Motor neuron (in vitro differentiated cells): Measurements from ENCODE around the gene LCN10. TPM values are rescaled to one million over a fixed set of nuclear protein-coding genes. Genes with fewer than 3 reads are reported as not detected.

Source experiments
- ATAC-seq, 8 experiments: fragments of 200-7000 bp; cut with Tn5 transposase; replicated peaks in 6 of 8; 2 replicates each; pipeline ENCODE4 v1.8.0; 2021; ENCODE audit warnings: mild to moderate bottlenecking in 8 of 8, moderate library complexity in 8 of 8
- H3K27ac ChIP-seq, 2 donors: fragments of 250-450 bp; sonication (Bioruptor Pico); 2 replicates each; pipeline ENCODE4 v1.9.0; 2021; ENCODE audit warnings: antibody characterized with exemption in 2 of 2, mild to moderate bottlenecking in 2 of 2, moderate library complexity in 1 of 2
- H3K4me1 ChIP-seq, 2 donors: fragments of 250-450 bp; sonication (Bioruptor Pico); replicated peaks in 1 of 2; 2 replicates each; pipeline ENCODE4 v1.6.1; 2021; ENCODE audit warnings: antibody characterized with exemption in 2 of 2, mild to moderate bottlenecking in 2 of 2, moderate library complexity in 1 of 2
- H3K4me3 ChIP-seq, 5 donors: fragments of 250-450 bp; sonication (Bioruptor Pico); 2 replicates each; pipeline ENCODE4 v1.9.0; 2021; ENCODE audit warnings: antibody characterized with exemption in 5 of 5, mild to moderate bottlenecking in 5 of 5, moderate library complexity in 4 of 5
- WGBS, 10 experiments: fragments of 450-650 bp; shearing (Covaris generic); methylation state at CpG; one replicate each; pipeline ENCODE4 v1.0.0; 2022; 5-methylcytosine and 5-hydroxymethylcytosine counted together
- in situ Hi-C, 9 experiments: fragments of 400-800 bp; cut with MboI; loops; one replicate each; pipeline ENCODE4 v1.15.0; 2021; ENCODE audit warnings: low sequenced_read_pairs in 9 of 9, low pct_unique_long_range_greater_than_20kb in 2 of 9; ENCODE audit not compliant: unreplicated experiment in 9 of 9
- total RNA-seq, 8 experiments: library from RNA; unstranded; fragments of 300-600 nt; gene quantifications; 2 replicates each; pipeline versions ENCODE4 v1.2.3 to v1.2.4, GENCODE V29; 2022

Gene LCN10
- total RNA-seq, 8 experiments from 2014 or later: 0.05 to 1.7 (median 0.38) TPM

DNA sequence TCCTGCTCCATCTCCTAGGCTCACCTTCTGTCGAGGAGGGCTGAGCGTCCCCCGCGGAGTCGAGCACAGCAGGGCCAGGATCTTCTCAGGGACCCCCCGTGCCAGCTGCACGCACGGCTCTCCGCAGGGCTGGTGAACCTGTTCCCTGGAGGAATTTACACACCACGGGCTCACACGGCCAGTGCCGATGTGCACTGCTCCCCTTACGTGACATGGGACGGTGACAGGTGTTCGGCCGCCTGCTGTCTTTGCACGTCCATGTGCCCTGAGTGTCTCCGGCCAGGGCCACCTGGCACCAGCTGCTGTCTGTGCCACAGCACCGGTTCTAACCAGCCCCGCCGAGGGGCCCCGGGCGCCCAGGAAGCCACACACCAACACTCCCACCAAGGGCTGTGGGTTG lies 46.8 kb downstream of the LCN10 start:
- peaks cover 15 to 49% of the 10 kb centered on the region in 2 donors for H3K4me1 ChIP-seq
- peak in 2 of 8 experiments; percentile 0 for ATAC-seq
- in situ Hi-C loops: no loop called here
- 87% methylated on average over 3 of the region's 23 CpGs; no CpG with 5 or more reads in 9 of the 10 experiments for WGBS, 10 experiments
- no peak overlapping the region for H3K4me3 ChIP-seq
- H3K27ac ChIP-seq: no peak overlapping the region

DNA sequence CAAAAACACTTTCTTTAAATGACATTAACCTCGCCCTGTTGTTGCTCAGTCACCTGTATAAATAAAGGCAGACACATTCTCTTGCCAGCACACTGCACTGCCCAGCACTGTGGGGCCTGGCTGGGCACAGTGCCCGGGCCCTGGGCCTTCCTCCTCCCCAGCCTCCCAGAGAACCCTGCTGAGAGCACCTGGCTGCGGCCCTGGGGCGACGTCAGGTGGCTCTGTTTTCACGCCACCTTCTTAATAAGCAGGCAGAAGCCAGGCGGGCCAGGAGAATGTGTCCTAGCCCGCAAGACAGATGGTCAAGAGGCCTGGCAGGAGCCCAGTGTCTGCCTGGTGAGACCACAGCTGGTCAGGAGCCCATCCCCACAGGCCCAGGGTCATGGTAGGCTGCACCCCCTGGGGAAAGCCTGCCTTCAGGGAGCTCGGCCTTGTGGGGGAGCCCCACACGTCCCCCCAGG lies 47.3 kb downstream of the LCN10 start:
- no peak overlapping the region for H3K27ac ChIP-seq
- peak in 1 of 8 experiments; percentile 21 for ATAC-seq
- H3K4me3 ChIP-seq: no peak overlapping the region
- H3K4me1 ChIP-seq: peaks cover 15 to 47% of the 10 kb centered on the region in 2 donors
- in situ Hi-C loops: no loop called here
- 33 to 100% (median 88%) methylated on average over 1 to 8 of the region's 10 CpGs; no CpG with 5 or more reads in 5 of the 10 experiments for WGBS, 10 experiments

DNA sequence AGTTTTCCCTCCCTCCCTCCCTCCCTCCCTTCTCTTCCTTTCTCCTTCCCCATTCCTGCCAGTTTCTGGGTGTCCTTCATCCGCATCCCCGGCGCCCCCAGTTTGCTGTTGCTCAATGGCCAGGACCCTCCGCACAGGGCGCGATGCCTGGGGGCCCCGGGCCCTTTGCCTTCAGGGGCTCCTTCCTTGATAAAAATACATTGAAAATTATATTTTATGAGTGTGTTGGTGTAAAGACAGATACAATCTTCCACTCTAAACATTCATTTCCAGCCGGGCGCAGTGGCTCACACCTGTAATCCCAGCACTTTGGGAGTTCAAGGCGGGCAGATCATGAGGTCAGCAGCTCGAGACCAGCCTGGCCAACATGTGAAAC lies 47.9 kb downstream of the LCN10 start:
- Histone ChIP-seq H3K4me3 (no peak overlapping the region), H3K27ac (no peak overlapping the region), H3K4me1 (peaks cover 15 to 47% of the 10 kb centered on the region in 2 donors)
- 50 to 100% (median 85%) methylated on average over 1 to 4 of the region's 11 CpGs; no CpG with 5 or more reads in 5 of the 10 experiments for WGBS, 10 experiments
- in situ Hi-C loops: no loop called here
- no peak for ATAC-seq

DNA sequence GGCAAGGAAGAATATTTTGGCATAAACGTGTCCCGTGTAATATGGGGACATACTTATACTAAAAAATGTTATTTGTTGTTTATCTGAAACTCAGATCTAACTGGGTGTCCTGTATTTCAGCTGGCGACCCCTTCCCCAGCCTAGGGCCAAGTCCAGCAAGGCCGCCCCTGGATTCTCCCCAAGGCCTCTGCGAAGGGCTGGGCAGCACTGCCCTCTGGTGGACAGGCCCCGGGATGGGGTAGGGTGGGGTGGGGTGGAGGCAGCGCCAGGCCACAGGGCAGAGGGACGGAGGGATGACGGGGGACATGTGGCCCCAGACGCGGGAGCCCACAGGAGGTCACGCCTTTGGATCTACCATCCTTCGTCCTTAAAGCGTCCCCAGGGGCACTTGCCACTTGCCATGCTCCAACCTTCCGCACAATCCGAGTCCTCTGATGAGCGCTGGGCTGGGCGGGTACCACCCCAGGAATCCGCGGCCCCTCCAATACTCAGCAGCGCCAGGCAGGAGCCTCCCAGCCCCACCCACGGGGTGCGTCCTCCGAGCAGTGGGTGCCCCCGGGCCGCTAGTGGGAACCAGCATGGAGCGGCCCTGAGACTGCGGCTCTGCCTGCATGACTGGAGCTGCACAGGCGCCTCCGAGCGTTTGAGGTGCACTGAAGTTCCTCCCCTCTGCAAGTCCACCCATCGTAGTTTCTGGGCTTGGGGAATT lies 48.4 kb downstream of the LCN10 start:
- WGBS, 10 experiments: 18 to 40% (median 30%) methylated on average over 1 to 8 of the region's 32 CpGs; no CpG with 5 or more reads in 6 of the 10 experiments
- H3K27ac ChIP-seq: no peak overlapping the region
- ATAC-seq: peak; percentile 46 to 92 (median 56)
- in situ Hi-C loops: no loop called here
- H3K4me1 ChIP-seq: peaks cover 15 to 47% of the 10 kb centered on the region in 2 donors
- H3K4me3 ChIP-seq: no peak overlapping the region

DNA sequence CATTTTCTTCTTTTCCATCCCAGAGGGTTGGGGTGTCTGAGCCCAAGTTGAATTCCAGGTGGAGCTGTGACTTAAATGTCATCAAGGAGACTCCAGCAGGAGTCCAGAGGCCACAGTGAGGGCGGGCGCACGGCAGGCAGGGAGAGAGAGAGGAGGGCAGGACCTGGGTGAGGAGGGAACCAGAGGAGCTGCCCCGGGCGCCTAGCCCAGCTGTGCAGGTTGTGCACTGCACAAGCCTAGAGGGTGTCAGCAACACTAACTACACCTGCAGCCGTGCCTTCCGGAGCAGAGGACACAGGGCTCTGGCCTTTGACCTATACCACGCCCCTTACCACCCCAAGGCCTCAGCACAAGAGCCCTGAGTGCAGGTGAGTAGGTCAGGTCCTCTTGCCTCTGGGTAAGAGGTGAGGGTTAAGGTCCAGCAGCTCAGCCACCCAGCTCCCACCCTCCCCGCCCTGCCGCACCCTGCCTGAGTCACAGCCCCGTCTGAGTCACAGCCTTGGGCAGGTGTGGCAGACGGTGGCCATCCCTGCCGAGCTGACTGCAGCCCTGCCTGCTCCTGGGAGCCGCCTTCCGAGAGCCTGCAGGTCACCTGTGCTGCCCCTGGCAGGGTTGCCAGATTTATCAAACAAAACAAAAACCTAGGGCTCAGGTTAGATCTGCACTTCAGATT lies 49.1 kb downstream of the LCN10 start:
- peak; percentile 6 to 76 (median 48) for ATAC-seq
- in situ Hi-C loops: no loop called here

DNA sequence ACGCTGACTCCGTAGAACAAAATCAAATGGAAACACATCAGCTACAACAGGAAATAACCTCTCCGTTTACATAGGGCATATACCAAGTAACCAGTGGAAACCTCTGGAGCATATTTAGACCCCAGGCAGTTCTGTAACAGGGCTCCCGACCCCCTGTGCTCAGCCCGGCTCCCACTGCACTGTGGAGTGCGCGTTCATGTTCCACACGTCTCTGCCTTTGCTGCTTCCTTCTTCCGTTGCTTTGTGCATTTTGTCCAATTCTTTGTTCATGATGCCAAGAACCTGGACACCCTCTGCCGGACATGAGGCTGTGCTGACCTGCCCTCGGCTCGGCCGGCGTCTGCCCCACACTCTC lies 49.6 kb downstream of the LCN10 start:
- no peak for ATAC-seq
- Histone ChIP-seq H3K4me1 (peaks cover 15 to 42% of the 10 kb centered on the region in 2 donors), H3K27ac (no peak overlapping the region), H3K4me3 (no peak overlapping the region)
- WGBS, 10 experiments: 85 to 100% (median 93%) methylated on average over 1 to 9 of the region's 14 CpGs; no CpG with 5 or more reads in 6 of the 10 experiments
- in situ Hi-C loops: no loop called here

More for the DNA sequence above, 49.1 kb downstream of the LCN10 start:
- H3K4me1 ChIP-seq: peaks cover 15 to 46% of the 10 kb centered on the region in 2 donors
- H3K27ac ChIP-seq: no peak overlapping the region
- WGBS, 10 experiments: 20 to 80% (median 47%) methylated on average over 1 to 3 of the region's 15 CpGs; no CpG with 5 or more reads in 6 of the 10 experiments
- H3K4me3 ChIP-seq: no peak overlapping the region

DNA sequence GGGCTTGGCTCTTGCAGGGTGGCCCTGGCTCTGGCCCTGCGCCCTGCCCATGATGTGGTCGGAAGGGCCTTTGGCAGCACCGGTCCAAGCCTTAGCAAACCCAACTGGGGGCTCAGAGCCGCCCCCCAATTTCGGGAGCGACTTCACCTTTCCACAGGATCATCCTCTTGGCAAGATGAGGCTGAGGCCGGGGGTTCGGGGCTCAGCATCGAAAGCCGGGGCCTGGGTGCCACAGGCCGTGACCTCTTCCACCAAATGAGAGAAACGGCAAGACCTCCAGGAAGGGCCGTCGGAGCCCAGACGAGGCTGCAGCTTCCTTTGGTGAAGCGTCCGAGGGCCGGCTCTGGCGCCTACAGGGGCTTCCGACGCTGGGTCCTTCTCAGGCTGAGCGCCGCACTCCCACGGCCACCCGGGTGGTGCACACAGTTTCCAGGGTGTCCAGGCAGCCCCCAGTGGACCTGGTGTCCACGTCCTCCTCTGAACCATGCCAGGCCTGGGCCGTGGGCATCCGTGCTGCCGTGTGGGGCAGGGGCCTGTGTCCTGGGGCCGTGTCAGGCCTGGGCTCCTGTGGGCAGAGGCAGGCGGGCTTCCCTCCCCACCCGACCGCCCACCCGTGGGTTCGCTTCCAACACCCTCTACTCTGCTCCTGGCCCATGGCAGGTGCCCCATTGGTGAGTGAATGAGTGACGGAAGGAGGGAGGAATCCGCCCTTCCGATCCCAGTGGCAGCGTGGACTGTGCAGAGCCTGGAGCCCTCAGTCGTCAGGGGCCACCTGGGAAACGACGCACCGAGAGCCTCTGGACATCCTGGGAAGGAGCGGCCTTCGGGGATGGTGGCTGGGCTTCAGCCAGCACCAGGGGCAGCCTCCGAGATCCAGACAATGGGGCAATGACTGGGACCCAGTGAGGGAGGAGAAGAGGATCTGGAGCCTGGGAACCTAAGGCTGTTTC lies 50.3 kb downstream of the LCN10 start:
- ATAC-seq: no peak

DNA sequence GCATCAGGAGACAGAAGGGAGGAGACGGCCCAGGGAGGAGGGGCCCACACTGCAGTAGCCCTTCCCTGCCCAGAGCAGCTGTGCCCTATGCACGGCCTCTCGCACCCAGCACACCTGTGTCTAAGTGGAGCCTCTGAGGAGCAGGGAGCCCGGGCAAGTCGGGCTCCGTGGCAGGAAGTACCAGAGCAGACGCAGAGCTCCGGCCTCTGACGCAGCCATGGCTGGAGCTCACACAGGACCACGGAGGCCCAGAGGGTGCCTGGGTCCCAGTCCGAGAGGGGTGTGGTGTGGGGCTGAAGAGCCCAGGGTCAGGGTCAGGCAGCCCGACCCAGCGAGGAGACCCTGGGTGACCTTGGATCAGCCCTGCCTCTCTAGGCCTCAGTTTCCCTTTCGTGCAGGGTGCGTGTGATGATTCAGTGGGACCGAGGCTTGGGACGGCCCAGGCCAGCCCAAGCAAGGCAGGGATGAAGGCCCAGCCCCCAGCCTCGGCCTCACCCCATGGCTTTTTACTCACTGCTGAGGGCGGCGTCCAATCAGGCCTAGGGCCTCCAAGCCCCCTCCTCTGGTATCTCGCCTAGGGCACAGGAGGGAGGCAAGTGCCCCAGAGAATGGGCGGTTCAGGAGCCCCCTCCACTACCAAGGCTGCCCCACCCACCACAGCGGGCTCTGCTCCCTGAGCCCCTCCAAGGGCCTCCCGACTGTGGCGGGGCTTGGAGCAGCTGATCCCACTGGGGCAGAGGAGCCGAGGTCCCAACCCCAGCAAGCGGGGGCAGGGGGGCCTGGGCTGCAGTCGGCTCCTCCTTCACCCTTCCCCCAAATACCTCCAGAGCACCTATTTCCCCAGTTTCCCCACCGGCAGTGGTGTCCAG lies 51.2 kb downstream of the LCN10 start:
- no peak overlapping the region for H3K27ac ChIP-seq
- peaks cover 11 to 41% of the 10 kb centered on the region in 2 donors for H3K4me1 ChIP-seq
- peak in 1 of 8 experiments; percentile 4 for ATAC-seq
- in situ Hi-C loops: no loop called here
- WGBS, 10 experiments: 61 to 80% methylated on average over 2 to 6 of the region's 29 CpGs; no CpG with 5 or more reads in 8 of the 10 experiments
- no peak overlapping the region for H3K4me3 ChIP-seq

More for the DNA sequence above, 50.3 kb downstream of the LCN10 start:
- in situ Hi-C loops: no loop called here
- 60 to 100% (median 80%) methylated on average over 1 to 6 of the region's 46 CpGs; no CpG with 5 or more reads in 5 of the 10 experiments for WGBS, 10 experiments
- no peak overlapping the region for H3K27ac ChIP-seq
- peaks cover 11 to 41% of the 10 kb centered on the region in 2 donors for H3K4me1 ChIP-seq
- H3K4me3 ChIP-seq: no peak overlapping the region

DNA sequence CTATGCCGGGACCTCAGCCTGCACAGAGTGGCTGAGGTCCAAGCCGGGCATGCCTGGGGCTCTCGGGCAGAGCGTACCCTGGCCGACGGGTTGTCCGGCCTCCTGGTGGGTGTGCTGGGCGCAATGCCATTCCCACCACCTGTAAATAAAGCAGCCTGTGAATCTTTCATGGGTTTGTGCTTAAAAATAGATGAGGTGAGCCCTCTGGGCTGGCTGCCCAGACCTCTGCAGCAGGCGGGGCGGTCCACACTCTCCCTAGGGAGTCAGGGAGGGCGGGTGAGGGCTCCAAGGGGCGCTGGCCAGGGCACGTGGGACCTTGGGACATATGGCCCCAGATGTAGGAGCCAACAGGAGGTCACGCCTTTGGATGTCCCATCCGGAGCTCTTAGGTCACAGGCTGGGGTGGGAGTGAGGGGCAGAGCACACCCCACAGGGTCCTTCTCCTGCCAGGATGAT lies 51.9 kb downstream of the LCN10 start:
- ATAC-seq: no peak
- 80 to 88% methylated on average over 1 of the region's 15 CpGs; no CpG with 5 or more reads in 8 of the 10 experiments for WGBS, 10 experiments
- in situ Hi-C loops: no loop called here
- H3K27ac ChIP-seq: no peak overlapping the region
- H3K4me1 ChIP-seq: peaks cover 12 to 41% of the 10 kb centered on the region in 2 donors
- H3K4me3 ChIP-seq: no peak overlapping the region

DNA sequence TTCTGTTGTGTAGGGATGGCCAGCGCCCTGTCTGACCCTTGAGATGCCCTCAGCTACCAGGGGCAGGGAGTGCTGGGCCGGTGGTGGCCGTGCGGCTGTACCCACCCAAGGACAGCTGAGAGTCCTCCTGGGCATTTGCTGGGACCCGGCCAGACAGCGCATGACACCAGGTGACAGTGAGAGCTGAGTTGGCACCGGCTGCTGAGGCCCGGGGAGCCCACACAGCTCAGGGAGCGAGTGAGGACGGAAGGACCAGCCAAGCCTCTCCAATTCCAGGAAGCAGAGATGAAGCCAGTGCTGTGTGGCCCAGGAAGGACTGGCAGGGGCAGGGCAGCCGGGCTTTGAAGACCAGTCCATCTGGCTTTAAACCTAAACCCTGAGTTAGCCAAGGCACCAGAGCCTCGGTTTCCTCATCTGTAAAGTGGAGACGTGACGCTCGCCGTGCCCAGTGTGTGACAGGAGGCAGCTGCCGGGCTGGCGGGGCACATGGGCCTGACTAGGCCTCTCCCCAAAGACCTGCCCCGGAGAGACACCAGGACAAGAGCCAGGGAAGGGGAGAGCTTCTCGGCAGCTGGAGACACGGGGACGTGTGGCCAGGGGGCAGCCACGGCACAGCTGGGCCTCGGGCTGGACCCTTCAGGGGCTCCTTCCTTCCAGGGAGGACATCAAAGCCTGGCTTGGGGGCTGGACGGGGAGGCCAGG lies 52.5 kb downstream of the LCN10 start:
- ATAC-seq: no peak
- in situ Hi-C loops: no loop called here
- 80 to 91% (median 86%) methylated on average over 1 to 9 of the region's 25 CpGs; no CpG with 5 or more reads in 4 of the 10 experiments for WGBS, 10 experiments
- H3K4me3 ChIP-seq: no peak overlapping the region
- H3K27ac ChIP-seq: no peak overlapping the region
- peaks cover 18 to 47% of the 10 kb centered on the region in 2 donors for H3K4me1 ChIP-seq

DNA sequence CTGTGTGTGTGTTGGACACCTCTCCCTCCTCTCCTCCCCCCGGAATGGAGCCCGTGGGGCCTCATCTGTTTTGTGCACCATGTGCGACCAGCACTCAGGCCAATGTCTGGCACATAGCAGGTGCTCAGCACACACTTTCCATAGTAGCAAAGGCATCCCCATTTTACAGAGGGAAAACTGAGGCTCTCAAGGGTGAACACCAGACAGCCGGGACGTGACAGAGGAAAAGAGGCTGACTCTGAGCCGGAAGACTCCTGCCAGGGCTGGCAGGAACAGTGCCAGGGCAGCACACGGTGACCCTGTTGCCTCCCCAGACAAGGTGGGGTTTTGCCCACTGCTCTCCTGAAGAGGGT lies 53.7 kb downstream of the LCN10 start:
- WGBS, 10 experiments: 60 to 88% (median 80%) methylated on average over 1 to 4 of the region's 7 CpGs; no CpG with 5 or more reads in 5 of the 10 experiments
- H3K27ac ChIP-seq: no peak overlapping the region
- ATAC-seq: no peak
- H3K4me3 ChIP-seq: no peak overlapping the region
- in situ Hi-C loops: no loop called here
- peaks cover 26 to 53% of the 10 kb centered on the region in 2 donors for H3K4me1 ChIP-seq
